ENCODE data around the gene WDR44.

Gene WDR44

DNA sequence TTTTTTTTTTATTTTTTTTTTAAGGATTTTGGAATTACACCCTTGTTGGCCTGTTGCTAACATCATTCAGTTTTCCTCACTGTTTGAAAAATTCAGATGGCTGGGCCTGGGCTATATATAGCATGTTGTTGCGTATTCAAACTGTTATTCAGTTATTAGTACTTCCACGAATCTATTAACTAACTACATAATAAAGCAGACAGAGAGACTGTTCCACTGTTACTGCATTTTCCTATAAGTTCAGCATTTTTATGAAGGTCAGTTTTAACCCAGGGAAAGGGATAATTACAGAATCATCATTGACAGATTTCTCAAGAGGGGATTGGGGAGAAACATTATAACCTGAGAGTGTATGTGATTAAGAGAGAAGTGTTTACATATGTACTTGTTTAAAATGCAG lies 152.8 kb downstream of the WDR44 start:
- no peak overlapping the region for H3K4me2 ChIP-seq (ENCODE audit: low read depth, low read length)

DNA sequence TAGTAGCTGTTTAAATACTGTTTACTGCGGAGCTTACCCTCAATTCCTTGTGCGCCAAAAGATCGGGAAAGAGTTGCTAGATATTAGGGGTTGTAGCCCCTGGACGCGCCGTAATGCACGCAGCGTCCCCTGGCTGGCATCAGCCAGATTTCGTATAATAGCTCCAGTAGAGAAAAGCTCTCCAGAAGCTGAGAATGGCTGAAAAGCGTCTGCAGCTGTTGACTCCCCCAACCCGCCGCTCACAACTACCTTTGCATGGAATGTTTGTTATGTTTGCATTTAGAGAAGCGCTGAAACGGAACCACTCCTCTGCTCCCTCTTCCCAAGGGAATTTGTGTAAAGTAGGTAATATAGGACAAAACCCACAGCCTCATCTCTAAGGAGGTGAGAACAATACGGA lies 153.4 kb downstream of the WDR44 start:
- Histone ChIP-seq H3K79me2 (ENCODE audit: low read length) (no peaks in the 10 kb centered on the region; the same call in 1 of the 2 replicates), H3K9me3 (replicated peaks; ENCODE audit: insufficient read depth, low read length) (no peaks in the 10 kb centered on the region), H3K36me3 (replicated peaks; ENCODE audit: insufficient read depth, low read length) (no peaks in the 10 kb centered on the region), H3K9ac (ENCODE audit: low read length) (no peak overlapping the region), H3K9me2 (replicated peaks; ENCODE audit: insufficient read depth, low read length) (no peaks in the 10 kb centered on the region), H3K27ac (ENCODE audit: low read length) (no peak overlapping the region), H2AFZ (ENCODE audit: low read length) (no peak overlapping the region), H3K27me3 (replicated peaks; ENCODE audit: insufficient read depth, low read length) (no peaks in the 10 kb centered on the region), H3K4me1 (ENCODE audit: low read length) (no peaks in the 10 kb centered on the region), H3K4me3 (ENCODE audit: low read length) (no peak overlapping the region), H4K20me1 (ENCODE audit: insufficient read depth, low read length) (no peaks in the 10 kb centered on the region), H3K4me2 (ENCODE audit: low read depth, low read length) (no peak overlapping the region), H3F3A (ENCODE audit: insufficient read depth, low read length) (no peaks in the 10 kb centered on the region)
- DNase-seq = no peak
- TF ChIP-seq EZH2 (optimal IDR thresholded peaks at IDR 0.05; ENCODE audit: low read depth, low read length) (no peak), EZH2phosphoT487 (IDR thresholded peaks at IDR 0.05; ENCODE audit: low read length) (no peak)
- TF ChIP-seq, protein P1, sequence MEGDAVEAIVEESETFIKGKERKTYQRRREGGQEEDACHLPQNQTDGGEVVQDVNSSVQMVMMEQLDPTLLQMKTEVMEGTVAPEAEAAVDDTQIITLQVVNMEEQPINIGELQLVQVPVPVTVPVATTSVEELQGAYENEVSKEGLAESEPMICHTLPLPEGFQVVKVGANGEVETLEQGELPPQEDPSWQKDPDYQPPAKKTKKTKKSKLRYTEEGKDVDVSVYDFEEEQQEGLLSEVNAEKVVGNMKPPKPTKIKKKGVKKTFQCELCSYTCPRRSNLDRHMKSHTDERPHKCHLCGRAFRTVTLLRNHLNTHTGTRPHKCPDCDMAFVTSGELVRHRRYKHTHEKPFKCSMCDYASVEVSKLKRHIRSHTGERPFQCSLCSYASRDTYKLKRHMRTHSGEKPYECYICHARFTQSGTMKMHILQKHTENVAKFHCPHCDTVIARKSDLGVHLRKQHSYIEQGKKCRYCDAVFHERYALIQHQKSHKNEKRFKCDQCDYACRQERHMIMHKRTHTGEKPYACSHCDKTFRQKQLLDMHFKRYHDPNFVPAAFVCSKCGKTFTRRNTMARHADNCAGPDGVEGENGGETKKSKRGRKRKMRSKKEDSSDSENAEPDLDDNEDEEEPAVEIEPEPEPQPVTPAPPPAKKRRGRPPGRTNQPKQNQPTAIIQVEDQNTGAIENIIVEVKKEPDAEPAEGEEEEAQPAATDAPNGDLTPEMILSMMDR (IDR thresholded peaks at IDR 0.05; ENCODE audit: low read length) = no peak

More for the DNA sequence above, 152.8 kb downstream of the WDR44 start:
- no peak overlapping the region for H3K9ac ChIP-seq (ENCODE audit: low read length)
- H3K4me3 ChIP-seq (ENCODE audit: low read length) = no peak overlapping the region
- TF ChIP-seq EZH2 (optimal IDR thresholded peaks at IDR 0.05; ENCODE audit: low read depth, low read length) (no peak), EZH2phosphoT487 (IDR thresholded peaks at IDR 0.05; ENCODE audit: low read length) (no peak)
- TF ChIP-seq, protein P1 (IDR thresholded peaks at IDR 0.05; ENCODE audit: low read length) = no peak
- no peaks in the 10 kb centered on the region for H3K36me3 ChIP-seq (replicated peaks; ENCODE audit: insufficient read depth, low read length)
- no peak for DNase-seq
- H3K4me1 ChIP-seq (ENCODE audit: low read length) = no peaks in the 10 kb centered on the region
- H2AFZ ChIP-seq (ENCODE audit: low read length) = no peak overlapping the region
- H3K79me2 ChIP-seq (ENCODE audit: low read length) = no peaks in the 10 kb centered on the region; the same call in 1 of the 2 replicates
- H3K27ac ChIP-seq (ENCODE audit: low read length) = no peak overlapping the region
- H3K27me3 ChIP-seq (replicated peaks; ENCODE audit: insufficient read depth, low read length) = no peaks in the 10 kb centered on the region
- no peaks in the 10 kb centered on the region for H4K20me1 ChIP-seq (ENCODE audit: insufficient read depth, low read length)
- no peaks in the 10 kb centered on the region for H3K9me2 ChIP-seq (replicated peaks; ENCODE audit: insufficient read depth, low read length)
- no peaks in the 10 kb centered on the region for H3K9me3 ChIP-seq (replicated peaks; ENCODE audit: insufficient read depth, low read length)
- no peaks in the 10 kb centered on the region for H3F3A ChIP-seq (ENCODE audit: insufficient read depth, low read length)
